H9 (cell line): ENCODE data around the gene ZNF646. TPM values are rescaled to one million over a fixed set of nuclear protein-coding genes. Genes with fewer than 3 reads are reported as not detected.

Source experiments
- DNase-seq: peaks from one replicate; pipeline ENCODE4 v3.0.0-alpha.2; 2017
- H2AFZ ChIP-seq: one replicate; pipeline ENCODE4 v1.6.1; 2013; ENCODE audit warnings: mild to moderate bottlenecking, low read length, control low read depth, moderate library complexity
- H2AK5ac ChIP-seq: 2 replicates; pipeline ENCODE4 v1.6.1; 2013; ENCODE audit warnings: low read length, control low read depth, mixed read lengths; ENCODE audit not compliant: insufficient read length
- H2BK120ac ChIP-seq: one replicate; pipeline ENCODE4 v1.6.1; 2013; ENCODE audit warnings: low read depth, mild to moderate bottlenecking, low read length, control low read depth, inconsistent platforms; ENCODE audit not compliant: poor library complexity, severe bottlenecking
- H2BK12ac ChIP-seq: 2 replicates; pipeline ENCODE4 v1.6.1; 2013; ENCODE audit warnings: low read length, control low read depth, mixed read lengths, low read depth; ENCODE audit not compliant: insufficient read length
- H2BK15ac ChIP-seq: 2 replicates; pipeline ENCODE4 v1.6.1; 2013; ENCODE audit warnings: low read depth, low read length, control low read depth
- H2BK20ac ChIP-seq: one replicate; pipeline ENCODE4 v1.6.1; 2013; ENCODE audit warnings: low read depth, mild to moderate bottlenecking, low read length, control low read depth, inconsistent platforms; ENCODE audit not compliant: poor library complexity, severe bottlenecking
- H2BK5ac ChIP-seq: 2 replicates; pipeline ENCODE4 v1.6.1; 2013; ENCODE audit warnings: low read length, control low read depth, mixed read lengths; ENCODE audit not compliant: insufficient read length
- H3K14ac ChIP-seq: 2 replicates; pipeline ENCODE4 v1.6.1; 2013; ENCODE audit warnings: low read length, control low read depth; ENCODE audit not compliant: insufficient read depth
- H3K18ac ChIP-seq: 2 replicates; pipeline ENCODE4 v1.6.1; 2013; ENCODE audit warnings: low read depth, mild to moderate bottlenecking, mixed read lengths, low read length, control low read depth; ENCODE audit not compliant: insufficient read length
- H3K23ac ChIP-seq: 2 replicates; pipeline ENCODE4 v1.6.1; 2013; ENCODE audit warnings: low read length, control low read depth, mixed read lengths, low read depth; ENCODE audit not compliant: insufficient read length
- H3K23me2 ChIP-seq: 2 replicates; pipeline ENCODE4 v1.6.1; 2013; ENCODE audit warnings: low read depth, mild to moderate bottlenecking, mixed read lengths, low read length, control low read depth; ENCODE audit not compliant: insufficient read length, poor library complexity, severe bottlenecking
- H3K27ac ChIP-seq: 2 replicates; pipeline ENCODE4 v1.5.1; 2013; ENCODE audit warnings: low read length, control low read depth, mixed read lengths, low read depth; ENCODE audit not compliant: insufficient read length
- H3K27me3 ChIP-seq: 2 replicates; pipeline ENCODE4 v1.6.1; 2013; ENCODE audit warnings: low read length, control low read depth, inconsistent platforms; ENCODE audit not compliant: insufficient read depth
- H3K4ac ChIP-seq: 2 replicates; pipeline ENCODE4 v1.6.1; 2013; ENCODE audit warnings: low read depth, mild to moderate bottlenecking, control low read depth, inconsistent platforms, low read length, moderate library complexity
- H3K4me1 ChIP-seq: 2 replicates; pipeline ENCODE4 v1.6.1; 2013; ENCODE audit warnings: low read length, control low read depth, inconsistent platforms; ENCODE audit not compliant: insufficient read depth
- H3K4me2 ChIP-seq: 2 replicates; pipeline ENCODE4 v1.6.1; 2013; ENCODE audit warnings: low read length, control low read depth, mixed read lengths; ENCODE audit not compliant: insufficient read length, insufficient read depth
- H3K56ac ChIP-seq: 2 replicates; pipeline ENCODE4 v1.6.1; 2013; ENCODE audit warnings: low read depth, mild to moderate bottlenecking, mixed read lengths, low read length, control low read depth; ENCODE audit not compliant: insufficient read length
- H3K79me1 ChIP-seq: 2 replicates; pipeline ENCODE4 v1.6.1; 2013; ENCODE audit warnings: low read depth, mild to moderate bottlenecking, moderate library complexity, low read length, control low read depth, inconsistent platforms; ENCODE audit not compliant: insufficient read depth, poor library complexity, severe bottlenecking
- H3K79me2 ChIP-seq: 2 replicates; pipeline ENCODE4 v1.6.1; 2013; ENCODE audit warnings: low read length, control low read depth, inconsistent platforms; ENCODE audit not compliant: insufficient read depth
- H3K9ac ChIP-seq: 2 replicates; pipeline ENCODE4 v1.6.1; 2013; ENCODE audit warnings: low read length, control low read depth, mixed read lengths; ENCODE audit not compliant: insufficient read length; ENCODE audit errors: extremely low read depth
- H3K9me3 ChIP-seq: one replicate; pipeline ENCODE4 v1.6.1; 2013; ENCODE audit warnings: low read depth, low read length, inconsistent platforms; ENCODE audit not compliant: control insufficient read depth
- H3T11ph ChIP-seq: one replicate; pipeline ENCODE4 v1.6.1; 2013; ENCODE audit warnings: mild to moderate bottlenecking, low read length, control low read depth, inconsistent platforms
- H4K20me1 ChIP-seq: one replicate; pipeline ENCODE4 v1.6.1; 2013; ENCODE audit not compliant: control insufficient read depth, insufficient read length, insufficient read depth
- H4K5ac ChIP-seq: 2 replicates; pipeline ENCODE4 v1.6.1; 2013; ENCODE audit warnings: low read depth, mild to moderate bottlenecking, mixed read lengths, low read length, control low read depth; ENCODE audit not compliant: insufficient read length
- H4K8ac ChIP-seq: replicated peaks from 2 replicates; pipeline ENCODE4 v1.6.1; 2013; ENCODE audit warnings: low read length, control low read depth, mixed read lengths, low read depth; ENCODE audit not compliant: insufficient read length
- H4K91ac ChIP-seq: 2 replicates; pipeline ENCODE4 v1.6.1; 2013; ENCODE audit warnings: low read depth, mild to moderate bottlenecking, moderate library complexity, mixed read lengths, low read length, control low read depth; ENCODE audit not compliant: insufficient read length
- H3K27ac Mint-ChIP-seq, 3 experiments: 2 replicates in 2 of 3; 3 replicates in 1 of 3; pipeline ENCODE4 v1.8.0; 2020 to 2021; ENCODE audit warnings: mixed read lengths in 3 of 3, mild to moderate bottlenecking in 1 of 3, moderate library complexity in 1 of 3
- H3K27me3 Mint-ChIP-seq: 2 replicates; pipeline ENCODE4 v1.8.0; 2021; ENCODE audit warnings: low read depth, mild to moderate bottlenecking, moderate library complexity, mixed read lengths
- H3K36me3 Mint-ChIP-seq, 3 experiments: 2 replicates in 2 of 3; 3 replicates in 1 of 3; pipeline ENCODE4 v1.8.0; 2020 to 2021; ENCODE audit warnings: low read depth in 3 of 3, mixed read lengths in 3 of 3; ENCODE audit not compliant: insufficient read depth in 1 of 3
- H3K4me1 Mint-ChIP-seq, 2 experiments: 2 replicates each; pipeline ENCODE4 v1.8.0; 2020; ENCODE audit warnings: mixed read lengths in 2 of 2
- H3K4me3 Mint-ChIP-seq, 2 experiments: 2 replicates in 1 of 2; 3 replicates in 1 of 2; pipeline ENCODE4 v1.8.0; 2020 to 2021; ENCODE audit warnings: mild to moderate bottlenecking in 2 of 2, mixed read lengths in 2 of 2, moderate library complexity in 1 of 2
- H3K9me3 Mint-ChIP-seq, 2 experiments: 2 replicates in 1 of 2; 3 replicates in 1 of 2; pipeline ENCODE4 v1.8.0; 2020; ENCODE audit warnings: mild to moderate bottlenecking in 2 of 2, mixed read lengths in 2 of 2, moderate library complexity in 1 of 2
- WGBS: extraction: QIAGEN DNeasy Blood & Tissue Kit; methylation state at CpG from one replicate; pipeline ENCODE4 v1.1.7; 2013; ENCODE audit warnings: missing lambda C conversion rate, low lambda C conversion rate, mixed read lengths; ENCODE audit not compliant: insufficient read length; ENCODE audit errors: extremely low coverage; 5-methylcytosine and 5-hydroxymethylcytosine counted together
- total RNA-seq: library from RNA; stranded (reverse); gene quantifications from 2 replicates; pipeline ENCODE4 v1.2.1, GENCODE V29; 2021
- TF ChIP-seq, protein P1 (sequence below): fragments of 200-600 bp; sonication (generic); conservative IDR thresholded peaks from 3 replicates; pipeline ENCODE4 v1.8.0; 2021; ENCODE audit warnings: antibody characterized with exemption, mild to moderate bottlenecking

ZNF646 gene
- total RNA-seq, 1 experiment from 2014 or later: 29.2 TPM

DNA sequence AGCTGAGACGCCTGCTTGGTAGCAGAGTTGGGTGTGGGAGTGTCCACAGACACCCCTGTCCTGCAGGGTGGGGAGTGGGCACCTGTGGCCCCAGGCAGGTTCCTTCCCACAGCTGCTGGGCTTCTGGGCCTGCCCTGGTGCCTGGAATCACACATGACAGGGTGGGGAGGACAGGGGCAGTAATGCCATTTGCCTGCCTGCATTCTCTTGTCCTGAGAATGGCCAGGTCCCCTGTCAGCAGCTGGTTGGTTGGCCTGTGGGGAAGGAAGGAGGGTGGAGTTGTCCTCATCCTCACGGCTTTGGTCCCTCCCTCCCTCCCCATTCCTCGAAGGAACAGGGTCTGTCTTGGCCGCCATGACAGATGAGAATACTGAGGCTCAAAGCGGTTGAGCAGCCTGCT, 9.3 kb downstream of the ZNF646 start:
- H3K18ac ChIP-seq: no peak overlapping the region
- H3K14ac ChIP-seq: no peak overlapping the region
- no peak overlapping the region for H4K8ac ChIP-seq
- H4K20me1 ChIP-seq: peaks cover 4% of the 10 kb centered on the region
- H2BK12ac ChIP-seq: no peak overlapping the region
- H3K56ac ChIP-seq: no peak overlapping the region
- H3K4ac ChIP-seq: no peak overlapping the region
- no peaks in the 10 kb centered on the region for H3K23me2 ChIP-seq
- H3T11ph ChIP-seq: no peak overlapping the region
- Mint-ChIP-seq H3K36me3 (peaks cover 16 to 39% (median 37%) of the 10 kb centered on the region in 3 experiments; a peak in 6 of 7 replicates), H3K27me3 (no peaks in the 10 kb centered on the region), H3K27ac (no peak overlapping the region; a peak in 1 of 7 replicates), H3K4me1 (peaks cover 0 to 3% of the 10 kb centered on the region in 2 experiments; a peak in 1 of 4 replicates), H3K9me3 (no peaks in the 10 kb centered on the region), H3K4me3 (no peak overlapping the region; a peak in 1 of 5 replicates)
- no peak overlapping the region for H2AK5ac ChIP-seq
- no peak overlapping the region for H4K5ac ChIP-seq
- H3K23ac ChIP-seq: no peak overlapping the region
- H3K4me2 ChIP-seq: no peak overlapping the region
- H3K9ac ChIP-seq: no peak overlapping the region
- no peak overlapping the region for H2BK5ac ChIP-seq
- TF ChIP-seq, protein P1, sequence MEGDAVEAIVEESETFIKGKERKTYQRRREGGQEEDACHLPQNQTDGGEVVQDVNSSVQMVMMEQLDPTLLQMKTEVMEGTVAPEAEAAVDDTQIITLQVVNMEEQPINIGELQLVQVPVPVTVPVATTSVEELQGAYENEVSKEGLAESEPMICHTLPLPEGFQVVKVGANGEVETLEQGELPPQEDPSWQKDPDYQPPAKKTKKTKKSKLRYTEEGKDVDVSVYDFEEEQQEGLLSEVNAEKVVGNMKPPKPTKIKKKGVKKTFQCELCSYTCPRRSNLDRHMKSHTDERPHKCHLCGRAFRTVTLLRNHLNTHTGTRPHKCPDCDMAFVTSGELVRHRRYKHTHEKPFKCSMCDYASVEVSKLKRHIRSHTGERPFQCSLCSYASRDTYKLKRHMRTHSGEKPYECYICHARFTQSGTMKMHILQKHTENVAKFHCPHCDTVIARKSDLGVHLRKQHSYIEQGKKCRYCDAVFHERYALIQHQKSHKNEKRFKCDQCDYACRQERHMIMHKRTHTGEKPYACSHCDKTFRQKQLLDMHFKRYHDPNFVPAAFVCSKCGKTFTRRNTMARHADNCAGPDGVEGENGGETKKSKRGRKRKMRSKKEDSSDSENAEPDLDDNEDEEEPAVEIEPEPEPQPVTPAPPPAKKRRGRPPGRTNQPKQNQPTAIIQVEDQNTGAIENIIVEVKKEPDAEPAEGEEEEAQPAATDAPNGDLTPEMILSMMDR: no peak
- H3K27ac ChIP-seq: no peak overlapping the region
- no peak overlapping the region for H4K91ac ChIP-seq
- H2BK120ac ChIP-seq: no peak overlapping the region
- no peaks in the 10 kb centered on the region for H3K79me2 ChIP-seq
- H2BK20ac ChIP-seq: no peak overlapping the region
- H3K79me1 ChIP-seq: no peaks in the 10 kb centered on the region
- H2BK15ac ChIP-seq: no peak overlapping the region
- H2AFZ ChIP-seq: no peak overlapping the region
- no peaks in the 10 kb centered on the region for H3K4me1 ChIP-seq
- DNase-seq: peak; percentile 31
- WGBS: no CpG with 5 or more reads among the region's 5 CpGs
- H3K27me3 ChIP-seq: no peaks in the 10 kb centered on the region
- H3K9me3 ChIP-seq: no peaks in the 10 kb centered on the region
